SK-N-SH treated with all-trans-retinoic acid at 6 μM for 48 hours (cell line): ENCODE results near the gene TDRKH.

Source experiments
- CREB5 ChIP-seq: fragments of 250-450 bp; sonication (Bioruptor Pico); IDR thresholded peaks from 2 replicates; pipeline ENCODE4 v1.5.1; 2020; ENCODE audit warnings: low read depth, mild to moderate bottlenecking, moderate library complexity
- CSDC2 ChIP-seq: fragments of 250-450 bp; sonication (Bioruptor Pico); IDR thresholded peaks from 2 replicates; pipeline ENCODE4 v1.5.0; 2020; ENCODE audit warnings: mild to moderate bottlenecking, moderate library complexity
- TF ChIP-seq, protein P1 (sequence below): fragments of 250-450 bp; sonication (Bioruptor Pico); IDR thresholded peaks from 2 replicates; pipeline ENCODE4 v1.8.0; 2020; ENCODE audit warnings: mild to moderate bottlenecking, moderate library complexity, borderline replicate concordance

GRCh38 chr1:151800830-151801229, 10.5 kb upstream of the TDRKH start:
- TF ChIP-seq CREB5 (no peak), CSDC2 (CRISPR knock-in tag) (no peak)
- TF ChIP-seq, protein P1, sequence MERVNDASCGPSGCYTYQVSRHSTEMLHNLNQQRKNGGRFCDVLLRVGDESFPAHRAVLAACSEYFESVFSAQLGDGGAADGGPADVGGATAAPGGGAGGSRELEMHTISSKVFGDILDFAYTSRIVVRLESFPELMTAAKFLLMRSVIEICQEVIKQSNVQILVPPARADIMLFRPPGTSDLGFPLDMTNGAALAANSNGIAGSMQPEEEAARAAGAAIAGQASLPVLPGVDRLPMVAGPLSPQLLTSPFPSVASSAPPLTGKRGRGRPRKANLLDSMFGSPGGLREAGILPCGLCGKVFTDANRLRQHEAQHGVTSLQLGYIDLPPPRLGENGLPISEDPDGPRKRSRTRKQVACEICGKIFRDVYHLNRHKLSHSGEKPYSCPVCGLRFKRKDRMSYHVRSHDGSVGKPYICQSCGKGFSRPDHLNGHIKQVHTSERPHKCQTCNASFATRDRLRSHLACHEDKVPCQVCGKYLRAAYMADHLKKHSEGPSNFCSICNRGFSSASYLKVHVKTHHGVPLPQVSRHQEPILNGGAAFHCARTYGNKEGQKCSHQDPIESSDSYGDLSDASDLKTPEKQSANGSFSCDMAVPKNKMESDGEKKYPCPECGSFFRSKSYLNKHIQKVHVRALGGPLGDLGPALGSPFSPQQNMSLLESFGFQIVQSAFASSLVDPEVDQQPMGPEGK (CRISPR knock-in tag) = no peak
